Activated T-cell treated with anti-CD3 and anti-CD28 coated beads, Interleukin-2, amount 50 U/mL, for 4 hours (primary cell): ENCODE data around the gene SSNA1. TPM values are rescaled to one million over a fixed set of nuclear protein-coding genes. Genes with fewer than 3 reads are reported as not detected.
A peak's percentile ranks its signal among the peaks of the same experiment; 100 is the strongest.
"Not testable (repeated sequence)": the region's sequence is repeated elsewhere in the genome, so short reads cannot be mapped to it uniquely, and the experiment has no call there.

Source experiments
- ATAC-seq, 2 donors: fragments of 200-7000 bp; cut with Tn5 transposase; one replicate each; pipeline ENCODE4 v1.10.0; 2021
- DNase-seq: peaks from one replicate; pipeline ENCODE4 v3.0.0-alpha.2; 2020
- H3K27me3 Mint-ChIP-seq: one replicate; pipeline ENCODE4 v1.8.0; 2021; ENCODE audit warnings: low read depth, mixed read lengths
- H3K36me3 Mint-ChIP-seq: one replicate; pipeline ENCODE4 v1.8.0; 2022; ENCODE audit warnings: mixed read lengths; ENCODE audit not compliant: insufficient read depth
- H3K4me1 Mint-ChIP-seq: one replicate; pipeline ENCODE4 v1.8.0; 2021; ENCODE audit warnings: low read depth, mixed read lengths
- H3K4me3 Mint-ChIP-seq: one replicate; pipeline ENCODE4 v1.8.0; 2021; ENCODE audit warnings: mild to moderate bottlenecking, moderate library complexity, mixed read lengths
- H3K9me3 Mint-ChIP-seq: one replicate; pipeline ENCODE4 v1.8.0; 2021; ENCODE audit warnings: mixed read lengths
- total RNA-seq, 3 donors: library from RNA; stranded (reverse); gene quantifications; one replicate each; pipeline ENCODE4 v1.2.1, GENCODE V29; 2021

The SSNA1 gene
- total RNA-seq, 3 donors from 2014 or later = 144 to 156 (median 150) TPM

DNA sequence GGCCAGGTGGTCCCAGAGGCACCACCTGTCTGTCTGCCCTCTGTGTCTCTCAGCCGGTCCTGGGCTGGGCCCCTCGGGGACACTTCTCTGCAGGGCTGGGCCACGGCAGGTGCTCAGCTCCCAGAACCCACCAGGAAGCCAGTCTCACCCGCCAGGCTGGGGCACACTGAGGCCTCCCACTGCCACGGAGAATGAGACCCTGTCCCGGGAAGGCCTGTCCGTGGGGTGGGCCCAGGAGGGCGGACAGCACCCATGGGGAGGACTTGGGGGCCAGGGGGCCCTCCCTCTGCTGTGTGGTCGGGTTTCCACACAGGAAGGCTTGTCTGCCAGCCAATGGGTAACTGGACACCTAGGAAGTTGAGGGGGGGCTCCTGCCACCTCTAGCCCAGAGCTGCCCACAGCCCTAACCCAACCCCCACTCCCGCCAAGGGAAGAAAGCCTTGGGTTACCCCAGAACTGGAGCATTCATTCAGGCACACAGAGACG, 48.5 kb downstream of the SSNA1 start:
- Mint-ChIP-seq H3K27me3 (peaks cover 2% of the 10 kb centered on the region), H3K4me3 (no peak overlapping the region), H3K9me3 (no peaks in the 10 kb centered on the region), H3K4me1 (peaks cover 13% of the 10 kb centered on the region), H3K36me3 (no peaks in the 10 kb centered on the region)
- DNase-seq = no peak
- ATAC-seq = no peak

DNA sequence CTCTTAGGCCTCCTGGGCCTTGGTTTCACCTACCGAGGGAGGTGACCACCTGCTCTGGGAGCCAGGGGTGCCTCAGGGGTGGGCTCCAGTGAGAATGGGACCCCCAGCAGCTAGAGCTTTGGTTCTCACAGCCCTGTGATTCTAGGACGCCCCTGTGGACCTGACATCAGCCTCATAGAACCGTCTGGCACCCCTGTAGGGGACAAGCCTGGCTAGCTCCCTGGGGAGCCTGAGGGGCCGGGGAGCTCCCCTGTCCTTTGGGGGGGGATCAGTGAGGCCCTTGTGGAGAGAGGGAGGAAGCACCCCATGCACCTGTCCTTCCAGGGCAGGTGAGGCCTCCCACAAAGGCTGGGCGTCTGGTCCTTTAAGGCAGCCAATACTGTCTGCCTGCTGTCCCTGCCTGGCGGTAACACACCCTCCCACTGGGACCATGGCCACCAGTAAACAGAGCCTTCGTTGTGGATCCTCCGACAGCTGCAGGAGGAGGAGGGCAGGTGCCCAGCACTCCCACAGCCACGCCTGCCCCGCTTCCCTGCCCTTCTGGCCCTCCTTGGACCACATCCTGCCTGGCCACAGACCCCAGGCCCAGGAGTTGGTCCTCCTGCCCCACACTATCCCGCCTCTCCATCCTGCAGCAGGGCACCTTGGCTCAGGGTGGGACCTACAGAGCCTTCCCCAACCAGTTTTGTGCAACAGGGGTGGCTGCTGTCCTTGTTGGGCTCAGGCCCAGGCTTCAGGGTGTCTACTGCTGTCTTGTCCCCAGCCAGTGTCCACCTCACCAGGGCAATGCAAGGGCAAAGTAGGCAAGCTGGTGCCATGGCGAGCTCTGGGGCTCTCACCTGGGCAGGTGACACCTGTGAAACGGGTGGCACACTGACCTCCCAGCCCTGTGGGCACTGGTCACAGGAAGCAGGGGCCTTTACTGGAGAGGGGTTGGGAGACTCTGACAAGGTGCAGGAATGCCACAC, 49.6 kb downstream of the SSNA1 start:
- Mint-ChIP-seq H3K4me1 (peaks cover 23% of the 10 kb centered on the region), H3K27me3 (peaks cover 2% of the 10 kb centered on the region), H3K9me3 (no peaks in the 10 kb centered on the region), H3K4me3 (no peak overlapping the region), H3K36me3 (peaks cover 9% of the 10 kb centered on the region)
- DNase-seq = no peak
- no peak for ATAC-seq

DNA sequence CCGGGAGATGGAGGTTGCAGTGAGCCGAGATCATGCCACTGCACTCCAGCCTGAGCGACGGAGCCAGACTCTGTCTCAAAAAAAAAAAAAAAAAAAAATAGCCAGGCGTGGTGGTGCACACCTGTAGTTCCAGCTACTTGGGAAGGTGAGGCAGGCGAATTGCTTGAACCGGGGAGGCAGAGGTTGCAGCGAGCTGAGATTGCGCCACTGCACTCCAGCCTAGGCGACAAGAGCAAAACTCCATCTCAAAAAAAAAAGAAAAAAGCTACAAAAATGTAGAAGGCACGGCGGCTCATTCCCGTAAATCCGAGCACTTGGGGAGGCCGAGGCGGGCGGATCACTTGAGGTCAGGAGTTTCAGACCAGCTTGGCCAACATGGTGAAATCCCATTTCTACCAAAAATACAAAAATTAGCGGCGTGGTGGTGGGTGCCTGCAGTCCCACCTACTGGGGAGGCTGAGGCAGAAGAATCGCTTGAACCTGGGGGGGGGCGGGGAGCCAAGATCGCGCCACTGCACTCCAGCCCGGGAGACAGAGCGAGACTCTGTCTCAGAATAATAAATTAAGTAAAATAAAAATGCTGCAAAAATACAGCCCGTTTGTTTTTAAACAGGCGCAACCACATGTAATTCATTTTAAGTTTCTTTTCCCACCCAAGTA, 51.2 kb downstream of the SSNA1 start:
- not testable (repeated sequence) for H3K9me3 Mint-ChIP-seq, DNase-seq, ATAC-seq, H3K27me3 Mint-ChIP-seq
- Mint-ChIP-seq H3K4me1 (peaks cover 28% of the 10 kb centered on the region), H3K4me3 (peak overlapping the region; percentile 75), H3K36me3 (peaks cover 12% of the 10 kb centered on the region)

Other genes starting within 250 kb of the SSNA1 start
- gene FBXW5, start 243.9 kb upstream of the SSNA1 start, total RNA-seq = 100 to 1,000 TPM in 1 of 3 donors, 10 to 100 TPM in 2; 84.0 to 112 (median 95.3) TPM
- 1 to 10 TPM in 2 of 3 donors, under 1 TPM in 1; 0.94 to 1.4 (median 1.2) TPM for gene C8G, start 243.4 kb upstream of the SSNA1 start, total RNA-seq
- 1 to 10 TPM in 1 of 3 donors, under 1 TPM in 2; 0.49 to 1.2 (median 0.58) TPM for gene LCN12, start 236.4 kb upstream of the SSNA1 start, total RNA-seq
- under 1 TPM in 2 of 3 donors, not detected in 1; 0.30 to 0.51 TPM for gene PTGDS, start 211.2 kb upstream of the SSNA1 start, total RNA-seq
- gene LCNL1, start 205.7 kb upstream of the SSNA1 start, total RNA-seq = not detected
- gene PAXX, start 196.3 kb upstream of the SSNA1 start, total RNA-seq = 100 to 1,000 TPM; 106 to 126 (median 123) TPM
- gene CLIC3, start 192.1 kb upstream of the SSNA1 start, total RNA-seq = under 1 TPM in 2 of 3 donors, not detected in 1; 0.18 to 0.54 TPM
- 10 to 100 TPM in 2 of 3 donors, 1 to 10 TPM in 1; 9.1 to 15.3 (median 14.3) TPM for gene ABCA2, start 160.4 kb upstream of the SSNA1 start, total RNA-seq
- 1 to 10 TPM in 1 of 3 donors, under 1 TPM in 2; 0.74 to 2.4 (median 0.81) TPM for gene FUT7, start 156.6 kb upstream of the SSNA1 start, total RNA-seq
- 10 to 100 TPM; 15.1 to 33.0 (median 23.2) TPM for gene NPDC1, start 142.5 kb upstream of the SSNA1 start, total RNA-seq
- under 1 TPM in 1 of 3 donors, not detected in 2; 0.34 TPM for gene ENTPD2, start 134.6 kb upstream of the SSNA1 start, total RNA-seq
- 1 to 10 TPM; 3.6 to 5.5 (median 4.6) TPM for gene SAPCD2, start 118.1 kb upstream of the SSNA1 start, total RNA-seq
- 1 to 10 TPM; 5.6 to 8.4 (median 7.8) TPM for gene UAP1L1, start 111.2 kb upstream of the SSNA1 start, total RNA-seq
- 10 to 100 TPM; 30.7 to 34.0 (median 33.5) TPM for gene MAN1B1, start 101.7 kb upstream of the SSNA1 start, total RNA-seq
- gene DPP7, start 73.9 kb upstream of the SSNA1 start, total RNA-seq = 100 to 1,000 TPM; 352 to 394 (median 392) TPM
- gene GRIN1, start 49.5 kb upstream of the SSNA1 start, total RNA-seq = under 1 TPM in 2 of 3 donors, not detected in 1; 0.13 to 0.26 TPM
- gene LRRC26, start 18.6 kb upstream of the SSNA1 start, total RNA-seq = under 1 TPM in 1 of 3 donors, not detected in 2; 0.18 TPM
- gene TMEM210, start 16.6 kb upstream of the SSNA1 start, total RNA-seq = not detected
- 10 to 100 TPM; 71.9 to 86.3 (median 73.3) TPM for gene ANAPC2, start 116 bp upstream of the SSNA1 start, total RNA-seq
- 10 to 100 TPM; 15.4 to 15.6 (median 15.5) TPM for gene TPRN, start 12.1 kb downstream of the SSNA1 start, total RNA-seq
- 10 to 100 TPM; 42.3 to 45.1 (median 44.4) TPM for gene TMEM203, start 17.0 kb downstream of the SSNA1 start, total RNA-seq
- gene NDOR1, start 17.0 kb downstream of the SSNA1 start, total RNA-seq = 10 to 100 TPM; 45.2 to 53.7 (median 50.5) TPM
- gene RNF208, start 33.6 kb downstream of the SSNA1 start, total RNA-seq = 1 to 10 TPM; 3.3 to 6.0 (median 4.4) TPM
- under 1 TPM in 2 of 3 donors, not detected in 1; 0.46 to 0.50 TPM for gene CYSRT1, start 36.5 kb downstream of the SSNA1 start, total RNA-seq
- gene RNF224, start 38.8 kb downstream of the SSNA1 start, total RNA-seq = not detected
- gene SLC34A3, start 42.2 kb downstream of the SSNA1 start, total RNA-seq = not detected
- gene TUBB4B, start 52.6 kb downstream of the SSNA1 start, total RNA-seq = 100 to 1,000 TPM; 345 to 383 (median 380) TPM
- gene STPG3, start 62.6 kb downstream of the SSNA1 start, total RNA-seq = not detected
- 10 to 100 TPM; 72.0 to 81.1 (median 73.5) TPM for gene NELFB, start 66.7 kb downstream of the SSNA1 start, total RNA-seq
- 1 to 10 TPM; 3.2 to 4.0 (median 3.6) TPM for gene TOR4A, start 89.0 kb downstream of the SSNA1 start, total RNA-seq
- gene NRARP, start 113.6 kb downstream of the SSNA1 start, total RNA-seq = 10 to 100 TPM in 2 of 3 donors, 1 to 10 TPM in 1; 7.6 to 15.6 (median 11.6) TPM
- 1 to 10 TPM; 1.7 to 2.8 (median 2.5) TPM for gene EXD3, start 234.5 kb downstream of the SSNA1 start, total RNA-seq
- gene NOXA1, start 234.7 kb downstream of the SSNA1 start, total RNA-seq = under 1 TPM; 0.34 to 0.82 (median 0.46) TPM